Measurements from ENCODE around the gene SRMS.

Gene SRMS

DNA sequence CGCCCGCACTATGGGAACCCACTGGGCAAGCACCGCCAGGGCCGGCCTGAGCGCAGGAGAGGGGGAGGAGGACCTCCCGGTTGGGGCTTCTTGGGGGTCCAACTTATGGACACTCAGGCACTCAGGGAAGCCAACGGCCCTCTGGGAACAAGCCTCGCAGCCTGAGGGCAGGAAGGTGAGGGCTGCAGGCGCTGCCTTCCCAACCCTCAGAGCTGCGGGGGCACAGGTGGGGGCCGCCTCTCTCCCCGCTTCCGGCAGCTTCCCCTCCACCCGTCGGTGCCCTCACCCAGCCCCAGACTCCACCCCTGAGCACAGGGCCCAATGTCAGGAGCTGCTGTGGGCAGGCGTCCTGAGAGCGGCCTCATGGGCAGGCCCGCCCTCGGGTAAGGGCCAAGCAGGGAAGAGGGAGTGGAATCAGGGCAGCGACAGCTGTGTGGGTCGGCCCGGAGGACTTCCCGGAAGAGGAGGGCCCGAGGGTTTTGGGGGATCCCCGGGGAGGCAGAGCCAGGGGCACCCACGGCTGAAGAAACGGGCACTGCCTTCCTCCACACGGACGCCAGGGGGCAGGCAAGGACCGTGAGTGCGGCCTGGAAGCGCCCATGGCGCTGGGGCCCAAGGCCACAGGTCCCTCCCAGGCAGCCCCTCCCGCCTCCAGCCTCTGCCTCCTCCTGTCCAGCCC lies 9.9 kb downstream of the SRMS start:
- DNase-seq: peak; percentile 99

- DNase-seq: peak; percentile 77 to 93 (median 89)
Observed at GRCh38 chr20:63536997-63537524, 10.5 kb downstream of the SRMS start, which contains the start of gene PTK6. Gene PTK6 (minus strand): TSS chr20:63537376. CDS start chr20:63537314, 62 bp downstream.

DNA sequence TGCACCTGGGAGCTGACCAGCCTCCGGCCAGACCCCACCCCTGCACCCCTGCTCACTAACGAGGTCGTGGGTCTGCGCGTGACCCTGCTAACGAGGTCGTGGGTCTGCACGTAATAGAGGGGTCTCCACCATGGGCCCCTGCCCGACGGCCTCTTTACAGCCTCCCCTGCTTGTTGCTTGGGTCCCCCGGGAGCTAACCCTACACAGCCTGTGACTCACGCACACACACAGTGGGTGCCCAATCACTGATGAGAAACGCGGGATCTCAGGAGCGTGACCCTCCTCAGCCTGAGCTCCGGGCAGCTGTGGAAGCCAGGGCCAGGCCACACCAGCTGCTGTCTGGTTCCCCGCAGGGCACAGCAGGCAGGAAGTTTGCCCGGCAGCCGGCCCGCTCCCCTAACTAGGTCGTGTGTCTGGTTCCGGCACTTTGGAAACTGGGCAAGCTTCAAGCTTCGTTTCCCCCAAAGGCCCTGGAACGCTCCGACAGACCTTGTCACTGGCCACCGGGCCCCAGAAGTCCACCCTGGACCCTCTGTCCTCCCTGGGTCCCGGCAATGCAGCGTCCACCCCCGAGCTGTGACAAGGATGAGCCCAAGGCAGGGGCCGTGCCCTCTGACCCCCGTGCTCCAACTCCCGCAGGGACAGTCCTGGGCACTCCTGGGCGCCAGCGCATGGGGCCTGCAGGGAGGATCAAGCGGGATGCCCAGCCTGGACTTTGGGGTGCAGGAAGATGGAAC lies 11.1 kb downstream of the SRMS start:
- peak in 3 of 4 experiments; percentile 19 to 30 (median 22) for DNase-seq

DNA sequence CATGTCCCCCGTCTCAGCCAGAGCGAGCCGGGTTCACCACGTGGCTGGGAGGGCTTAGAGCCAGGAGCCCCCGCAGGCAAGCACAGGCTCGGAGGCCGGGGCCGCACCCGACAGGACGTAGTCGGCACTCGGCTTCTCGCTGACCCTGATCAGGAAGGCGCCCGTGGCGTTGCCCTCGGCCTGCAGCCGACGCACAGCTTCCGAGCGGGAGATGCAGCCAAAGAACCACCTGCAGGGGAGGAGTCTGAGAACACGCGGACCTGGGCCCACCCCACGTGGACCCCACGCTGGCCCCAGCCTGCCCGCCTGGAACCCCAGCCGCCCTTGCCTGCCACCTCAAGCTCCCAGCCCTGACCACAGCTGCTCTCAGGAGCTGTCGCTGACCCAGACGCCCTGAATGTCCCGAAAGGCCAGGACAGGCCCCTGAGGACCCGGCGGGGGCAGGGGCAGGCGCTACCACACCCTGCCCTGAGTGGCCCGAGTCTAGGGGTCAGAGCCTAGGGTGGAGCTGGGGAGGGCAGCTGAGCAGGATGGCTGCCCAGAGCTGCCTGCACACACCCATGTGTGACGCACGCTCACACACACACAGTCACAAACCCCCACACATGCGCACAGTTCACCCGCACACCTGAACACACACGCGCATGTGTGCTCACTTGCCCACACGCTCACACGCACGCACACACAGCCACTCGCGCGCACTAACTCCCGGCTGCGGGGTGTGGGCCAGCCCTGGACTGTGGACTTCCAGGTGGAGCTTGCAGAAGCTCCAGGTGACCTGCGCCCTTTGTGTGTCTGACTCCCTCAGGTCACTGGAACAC lies 12.5 kb downstream of the SRMS start:
- DNase-seq: peak in 1 of 4 experiments; percentile 14

GRCh38 chr20:63534427-63534830 lies 13.1 kb downstream of the SRMS start:
- DNase-seq: no peak

DNA sequence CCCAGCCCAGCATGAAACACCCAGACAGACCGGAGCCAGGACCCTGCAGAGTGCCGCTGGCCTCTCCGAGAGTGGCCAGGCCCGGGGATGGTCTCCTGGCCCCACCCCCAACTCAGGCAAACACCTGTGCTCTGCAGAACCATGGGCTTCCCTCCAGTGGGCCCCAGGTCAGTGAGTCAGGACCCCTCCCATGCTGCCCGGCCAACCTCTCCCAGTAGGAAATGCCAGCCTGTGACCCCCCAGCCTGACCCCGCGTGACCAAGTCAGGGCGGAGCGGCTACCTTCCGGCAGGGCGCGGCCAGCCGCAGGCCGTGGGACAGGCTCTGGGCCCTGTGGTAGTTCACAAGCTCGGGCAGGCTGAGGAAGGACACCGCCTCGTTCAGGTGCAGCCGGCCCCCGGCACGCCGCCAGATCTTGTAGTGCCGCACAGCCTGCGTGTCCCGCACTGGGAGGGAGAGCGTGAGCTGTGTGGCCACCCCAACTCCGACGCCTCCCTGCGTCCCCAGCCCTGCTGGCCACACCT lies 13.6 kb downstream of the SRMS start:
- DNase-seq: no peak

DNA sequence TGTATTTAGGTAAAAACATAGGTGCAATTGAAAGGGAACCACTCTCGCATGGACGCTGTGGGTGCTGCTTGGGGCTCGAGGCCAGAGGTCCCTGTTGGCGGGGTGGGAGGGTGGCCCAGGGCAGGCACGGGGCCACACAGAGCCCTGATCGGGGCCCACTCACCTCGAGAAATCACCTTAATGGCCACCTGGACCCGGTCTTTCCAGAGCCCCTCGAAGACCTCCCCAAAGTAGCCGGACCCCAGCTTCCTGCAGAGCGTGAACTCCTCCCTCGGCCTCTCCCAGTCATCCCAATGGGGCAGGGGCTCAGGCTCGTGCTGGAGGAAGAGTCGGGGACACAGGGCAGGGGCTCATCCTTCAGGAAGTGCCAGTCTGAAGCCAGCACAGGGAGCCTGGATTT lies 14.2 kb downstream of the SRMS start:
- DNase-seq: no peak

GRCh38 chr20:63532449-63532971 lies 15.0 kb downstream of the SRMS start:
- DNase-seq: no peak

DNA sequence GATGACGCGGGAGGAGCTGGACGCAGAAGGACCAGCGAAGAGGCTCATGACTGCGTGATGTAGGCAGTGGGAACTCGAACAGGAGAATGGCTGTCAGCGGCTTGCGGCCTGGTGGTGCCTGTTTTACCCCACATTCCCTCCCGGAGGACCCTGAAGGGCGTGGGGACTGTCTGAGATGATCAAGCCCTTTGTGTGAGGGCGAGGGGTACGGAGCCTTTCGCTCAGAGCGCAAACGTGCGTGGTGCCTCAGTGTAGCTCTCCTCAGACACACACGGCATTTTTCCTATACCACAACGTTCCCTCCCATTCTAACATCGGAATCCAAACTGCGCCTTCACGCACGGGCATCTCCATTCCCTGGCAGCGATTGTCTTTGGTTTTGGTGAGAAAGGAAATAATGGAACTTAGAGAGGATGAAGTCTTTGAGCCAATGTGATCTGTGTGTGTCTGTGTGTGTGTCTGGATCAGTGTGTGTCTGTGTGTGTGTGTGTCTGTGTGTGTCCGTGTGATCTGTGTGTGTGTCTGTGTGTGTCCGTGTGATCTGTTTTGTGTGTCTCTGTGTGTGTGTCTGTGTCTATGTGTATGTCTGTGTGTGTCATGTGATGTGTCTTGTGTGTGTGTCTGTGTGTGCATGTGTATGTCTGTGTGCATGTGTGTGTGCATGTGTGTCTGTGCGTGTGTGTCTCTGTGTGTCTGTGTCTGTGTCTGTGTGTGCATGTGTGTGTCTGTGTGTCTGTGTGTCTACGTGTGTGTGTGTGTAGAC lies 15.7 kb downstream of the SRMS start:
- DNase-seq: no peak

GRCh38 chr20:63530788-63531160 lies 16.8 kb downstream of the SRMS start:
- no peak for DNase-seq

GRCh38 chr20:63529861-63530787 lies 17.4 kb downstream of the SRMS start:
- no peak for DNase-seq

DNA sequence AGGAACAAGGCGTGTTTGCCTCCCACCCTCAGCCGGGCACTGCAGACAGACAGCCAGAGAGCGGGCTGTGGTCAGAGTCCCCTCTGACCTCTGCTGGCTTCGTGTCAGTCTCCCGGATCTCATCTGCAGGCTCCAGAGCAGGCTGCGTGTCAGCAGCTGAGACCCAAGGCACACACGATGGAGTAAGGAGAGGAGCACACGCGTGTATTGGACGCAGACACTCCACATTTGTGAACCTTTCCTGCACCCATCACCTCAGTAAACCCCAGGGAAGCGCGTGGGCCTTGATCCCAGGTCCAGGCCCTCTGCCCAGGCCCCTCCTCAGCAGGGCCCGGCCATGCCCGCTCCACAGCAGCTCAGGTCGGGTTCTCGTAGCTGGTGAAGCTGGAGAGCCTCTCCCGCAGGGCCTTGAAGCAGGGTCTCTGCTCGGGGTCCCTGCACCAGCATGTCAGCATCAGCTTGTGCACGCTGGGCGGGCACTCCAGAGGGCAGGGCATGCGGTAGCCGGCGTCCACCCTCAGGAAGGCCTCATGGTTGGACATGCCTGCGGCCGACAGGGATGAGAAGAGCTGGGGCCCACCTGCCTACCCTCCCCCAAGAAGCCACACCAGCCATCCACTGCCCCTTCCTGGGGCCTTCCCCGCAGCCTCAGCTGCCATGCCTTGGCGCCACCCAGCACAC lies 18.2 kb downstream of the SRMS start:
- DNase-seq: no peak

DNA sequence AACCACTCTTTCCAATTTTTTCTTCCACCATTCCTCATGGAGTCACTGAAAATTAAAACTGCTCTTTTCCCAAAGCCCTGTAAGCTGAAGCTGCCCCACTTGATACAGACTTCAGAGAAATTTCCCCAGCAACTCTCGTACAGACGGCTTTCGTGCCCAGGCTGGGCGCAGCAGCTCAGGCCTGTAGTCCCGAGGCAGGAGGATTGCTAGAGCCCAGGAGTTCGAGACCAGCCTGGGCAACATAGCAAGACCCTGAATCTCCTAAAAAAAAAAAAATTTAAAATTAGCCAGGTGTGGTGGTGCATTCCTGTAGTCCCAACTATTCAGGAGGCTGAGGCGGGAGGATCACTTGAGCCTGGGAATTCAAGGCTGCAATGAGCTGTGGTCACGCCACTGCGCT lies 20.4 kb downstream of the SRMS start:
- no peak for DNase-seq

- peak in 1 of 4 experiments; percentile 20 for DNase-seq
Observed at GRCh38 chr20:63525971-63526370, 21.6 kb downstream of the SRMS start.

- no peak for DNase-seq
Observed at GRCh38 chr20:63525185-63525584, 22.4 kb downstream of the SRMS start.

DNA sequence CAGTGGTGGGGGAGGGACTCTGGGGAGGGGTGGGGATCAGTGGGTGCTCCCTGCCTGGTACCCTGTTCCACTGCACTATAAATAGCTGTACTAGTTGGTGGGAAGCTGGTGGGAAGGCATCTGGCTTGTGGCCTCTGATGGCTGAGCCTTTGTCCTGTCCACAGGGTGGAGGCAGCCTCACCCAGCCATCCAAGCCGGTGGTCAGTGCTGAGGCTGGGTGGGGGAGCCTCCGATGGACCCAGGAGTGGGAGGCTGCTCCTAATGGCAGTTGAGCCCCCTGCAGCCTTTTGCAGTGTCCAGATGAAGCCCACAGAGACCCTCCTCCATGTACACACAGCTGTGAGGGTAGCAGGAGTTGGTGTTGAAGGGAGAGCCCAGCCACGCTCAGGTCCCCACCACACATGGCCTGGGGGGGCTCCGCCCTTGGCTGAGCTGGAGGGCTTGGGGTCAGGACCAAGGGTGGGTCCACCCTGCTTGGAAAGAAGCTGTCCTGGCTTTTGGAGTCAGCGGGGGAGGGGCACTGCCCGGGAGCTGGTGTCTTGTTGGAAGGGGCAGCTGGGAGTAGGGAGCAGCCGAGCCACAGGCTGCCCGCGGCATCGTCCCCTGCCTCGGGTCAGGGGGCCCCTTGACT lies 24.5 kb downstream of the SRMS start:
- DNase-seq: no peak

- no peak for DNase-seq
Observed at GRCh38 chr20:63522091-63522868, 25.3 kb downstream of the SRMS start.

DNA sequence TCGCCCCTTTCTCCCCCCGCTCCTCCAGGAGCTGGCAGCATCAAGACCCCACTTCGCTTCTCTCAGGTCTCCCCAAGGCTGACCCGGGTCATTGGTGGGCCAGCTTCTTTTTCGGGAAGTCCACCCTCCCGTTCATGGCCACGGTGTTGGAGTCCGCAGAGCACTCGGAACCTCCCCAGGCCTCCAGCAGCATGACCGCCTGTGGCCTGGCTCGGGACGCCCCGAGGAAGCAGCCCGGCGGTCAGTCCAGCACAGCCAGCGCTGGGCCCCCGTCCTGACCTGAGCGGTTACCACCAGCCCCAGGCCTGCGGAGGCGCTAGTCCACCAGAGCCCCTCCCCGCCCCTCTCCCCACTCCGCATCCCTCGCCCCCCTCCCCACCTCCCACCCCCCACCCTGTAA lies 25.9 kb downstream of the SRMS start:
- DNase-seq: no peak

All from suppressor macrophage (primary cell).